Iris pigment epithelial cell (primary cell): ENCODE measurements around the gene STAT6.

ENCODE experiments used
- DNase-seq: peaks from one replicate; pipeline ENCODE4 v3.0.0-alpha.2; 2011; ENCODE audit warnings: low read depth

The STAT6 gene

DNA sequence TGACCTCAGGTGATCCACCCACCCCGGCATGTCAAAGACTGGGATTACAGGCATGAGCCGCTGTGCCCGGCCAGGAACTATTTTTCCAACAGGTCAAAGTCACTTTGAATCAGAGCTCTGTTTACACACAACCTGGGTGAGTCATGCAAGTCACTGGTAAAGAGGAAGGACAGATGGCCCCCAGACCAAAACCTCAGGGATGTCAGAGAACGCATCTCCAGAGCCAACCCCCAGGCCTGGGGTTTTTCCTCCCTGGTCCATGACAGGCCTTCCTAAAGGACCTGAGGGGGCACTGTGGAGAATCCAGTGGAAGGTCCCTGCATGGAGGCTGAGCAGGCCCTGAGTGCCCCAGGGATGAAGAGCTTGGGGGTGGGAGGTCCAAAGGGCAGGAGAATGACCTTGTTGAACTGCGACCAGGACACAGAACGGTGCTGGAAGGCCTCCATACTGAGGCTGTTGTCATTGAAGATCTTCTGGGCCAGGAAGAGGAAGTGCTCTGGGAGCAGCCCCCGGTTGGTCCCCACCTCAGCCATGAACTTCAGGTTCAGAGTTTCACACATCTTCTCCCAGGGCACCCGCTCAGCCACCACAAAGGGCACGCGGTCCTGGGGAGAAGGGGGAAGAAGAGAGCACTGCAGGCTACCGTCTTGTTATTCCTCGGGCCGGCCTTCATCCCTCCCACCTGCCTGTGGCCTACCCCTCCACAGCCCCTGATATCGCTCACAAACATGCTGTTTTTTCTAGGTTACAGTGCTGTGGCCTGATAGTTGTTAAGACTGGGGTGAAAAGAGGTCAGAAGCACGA lies 9.1 kb downstream of the STAT6 start:
- peak; percentile 28 for DNase-seq

DNA sequence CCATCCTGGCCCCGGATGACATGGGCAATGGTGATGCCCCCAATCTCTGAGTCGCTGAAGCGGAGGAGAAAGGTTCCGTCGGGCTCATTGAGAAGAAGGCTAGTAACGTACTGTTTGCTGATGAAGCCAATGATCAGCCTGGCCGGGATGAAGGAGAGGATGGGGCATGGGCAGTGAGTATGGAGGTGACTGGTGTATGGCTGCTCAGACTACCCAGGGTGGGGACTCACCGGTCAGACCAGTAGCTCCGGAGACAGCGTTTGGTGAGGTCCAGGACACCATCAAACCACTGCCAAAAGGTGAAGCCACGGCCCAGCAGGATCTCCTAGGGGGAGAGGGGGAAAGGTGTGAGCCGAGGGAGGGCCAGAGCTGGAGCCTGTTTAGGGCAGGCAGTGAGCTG lies 11.4 kb downstream of the STAT6 start:
- no peak for DNase-seq

DNA sequence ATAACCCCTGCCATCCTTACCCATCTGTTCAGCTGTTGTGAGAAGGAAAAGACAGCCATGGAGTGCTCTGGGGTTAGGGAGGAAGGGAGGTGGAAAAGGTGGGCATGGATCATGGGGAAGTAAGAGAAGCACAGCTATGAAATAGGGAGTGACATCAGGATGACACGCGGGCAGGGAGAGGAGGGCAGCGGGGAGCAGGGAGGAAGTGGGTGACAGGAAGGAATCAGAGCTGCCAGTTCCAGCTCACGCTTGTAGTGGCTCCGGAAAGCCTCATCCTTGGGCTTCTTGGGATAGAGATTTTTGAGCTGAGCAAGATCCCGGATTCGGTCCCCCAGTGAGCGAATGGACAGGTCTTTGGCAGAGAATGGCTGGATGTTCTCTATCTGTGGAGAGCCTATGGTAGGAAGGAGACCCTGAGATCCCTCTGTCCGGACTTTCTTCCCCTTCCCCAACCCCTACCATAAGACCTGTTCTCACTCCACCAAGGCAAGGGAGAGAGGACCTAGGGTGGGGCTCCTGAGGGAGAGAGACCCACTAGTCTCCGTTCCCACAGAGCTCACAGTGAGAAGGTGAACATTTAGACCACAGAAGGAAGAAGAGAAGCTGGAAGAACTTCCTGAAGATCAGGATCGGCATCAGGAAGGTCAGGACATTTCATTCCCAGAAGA lies 12.0 kb downstream of the STAT6 start:
- no peak for DNase-seq

DNA sequence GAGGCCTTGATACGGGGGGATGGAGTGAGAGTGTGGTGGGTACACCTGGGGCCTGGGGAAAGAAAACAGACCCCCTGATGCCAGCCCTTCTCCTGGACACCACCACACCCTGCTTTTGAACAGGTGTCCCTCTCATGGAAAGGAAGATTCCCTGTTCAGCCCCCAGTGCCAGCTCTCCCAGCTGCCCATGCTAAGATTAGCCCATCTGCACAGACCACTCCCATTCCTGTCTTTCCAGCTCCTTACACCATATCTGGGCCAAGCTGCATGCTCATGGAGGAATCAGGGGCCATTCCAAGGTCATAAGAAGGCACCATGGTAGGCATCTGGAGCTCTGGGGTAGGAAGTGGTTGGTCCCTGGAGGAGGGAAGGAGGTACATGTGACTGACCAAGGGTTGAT lies 12.6 kb downstream of the STAT6 start:
- no peak for DNase-seq

DNA sequence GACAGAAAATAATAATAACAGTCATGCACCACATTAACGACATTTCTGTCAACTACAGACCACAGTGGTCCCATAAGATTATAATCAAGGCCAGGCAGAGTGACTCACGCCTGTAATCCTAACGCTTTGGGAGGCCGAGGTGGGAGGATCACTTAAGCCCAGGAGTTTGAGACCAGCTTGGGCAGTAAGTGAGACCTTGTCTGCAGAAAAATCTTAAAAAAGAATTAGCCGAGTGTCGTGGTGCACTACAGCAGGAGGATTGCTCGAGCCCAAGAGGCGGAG lies 13.7 kb downstream of the STAT6 start:
- no peak for DNase-seq

DNA sequence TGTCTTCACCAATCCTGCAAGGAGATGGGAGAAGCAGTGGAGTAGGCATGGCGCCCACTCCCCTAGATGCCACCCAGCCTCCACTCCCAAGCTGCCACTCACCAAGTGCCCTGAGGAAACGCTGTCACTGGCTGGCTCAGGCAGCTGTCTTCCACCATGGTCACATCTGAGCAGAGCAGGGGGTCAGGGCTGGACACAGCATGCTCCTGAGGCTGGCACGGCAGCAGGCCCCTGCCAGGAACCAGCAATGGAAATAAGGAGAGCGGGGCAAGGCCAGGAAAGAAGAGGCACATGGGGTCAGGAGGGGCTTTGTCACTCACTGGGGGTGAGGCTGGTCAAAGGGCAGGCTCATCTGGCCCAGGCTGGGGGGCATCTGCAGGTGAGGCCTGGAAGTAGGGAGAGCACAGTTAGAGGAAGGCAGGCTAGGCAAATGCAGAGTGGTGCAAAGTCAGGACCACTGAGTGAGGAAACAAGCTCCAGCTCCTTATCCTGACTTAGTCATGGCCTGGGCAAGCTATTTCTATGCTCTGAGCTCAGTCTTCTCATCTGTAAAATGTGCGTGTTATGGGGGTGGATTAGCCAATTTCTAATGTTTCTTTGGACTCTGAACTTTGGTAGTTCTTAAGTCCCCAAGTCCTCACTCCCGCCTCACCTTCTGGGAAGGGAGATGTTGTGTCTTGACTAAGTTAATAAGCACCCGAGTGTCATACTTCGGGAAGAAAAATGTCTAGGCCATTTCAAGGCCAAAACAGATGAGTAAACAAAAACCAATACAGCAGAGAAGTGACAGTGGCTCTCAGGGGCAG lies 14.2 kb downstream of the STAT6 start:
- DNase-seq = no peak

DNA sequence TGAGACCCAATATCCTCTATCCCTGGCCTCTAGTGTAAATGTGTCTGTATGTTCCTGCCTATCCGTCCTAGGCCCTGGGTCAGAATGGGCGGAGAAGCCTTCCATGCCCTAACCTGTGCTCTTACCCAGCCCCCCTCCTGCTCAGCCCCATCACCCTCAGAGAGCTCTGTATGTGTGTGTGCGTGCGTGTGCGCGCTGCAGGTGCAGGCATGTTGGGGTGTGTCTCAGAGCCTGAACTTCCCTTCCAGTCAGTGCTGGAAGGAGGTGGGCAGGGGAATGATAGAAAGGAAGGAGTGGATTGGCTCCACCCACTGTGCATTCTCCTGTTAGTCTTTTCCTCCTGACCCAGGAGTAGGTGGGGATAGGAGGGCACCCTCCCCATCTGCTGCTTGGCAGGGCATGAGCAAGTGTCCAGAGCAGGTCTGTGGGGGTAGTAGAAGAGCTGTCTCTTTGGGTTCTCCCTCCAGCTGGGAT lies 15.0 kb downstream of the STAT6 start:
- DNase-seq = peak; percentile 16

DNA sequence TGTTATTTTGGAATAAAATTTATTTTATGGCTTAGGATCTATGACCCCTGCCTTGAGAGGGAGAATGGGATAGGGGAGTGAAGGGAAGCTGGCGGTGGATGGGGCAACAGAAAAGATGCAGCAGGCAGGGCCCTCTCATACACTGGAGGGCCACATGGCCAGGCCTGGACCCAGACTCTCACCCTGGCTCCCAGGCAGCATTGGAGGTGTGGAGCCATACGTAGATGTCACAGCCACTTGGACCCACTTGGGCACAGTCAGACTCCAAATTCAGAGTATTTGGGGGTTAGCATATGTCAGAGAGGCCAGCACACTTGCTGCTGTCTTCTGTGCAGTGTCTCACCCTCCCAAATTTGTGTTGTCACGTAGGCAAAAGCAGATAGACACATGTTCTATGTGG lies 15.7 kb downstream of the STAT6 start:
- DNase-seq = no peak

DNA sequence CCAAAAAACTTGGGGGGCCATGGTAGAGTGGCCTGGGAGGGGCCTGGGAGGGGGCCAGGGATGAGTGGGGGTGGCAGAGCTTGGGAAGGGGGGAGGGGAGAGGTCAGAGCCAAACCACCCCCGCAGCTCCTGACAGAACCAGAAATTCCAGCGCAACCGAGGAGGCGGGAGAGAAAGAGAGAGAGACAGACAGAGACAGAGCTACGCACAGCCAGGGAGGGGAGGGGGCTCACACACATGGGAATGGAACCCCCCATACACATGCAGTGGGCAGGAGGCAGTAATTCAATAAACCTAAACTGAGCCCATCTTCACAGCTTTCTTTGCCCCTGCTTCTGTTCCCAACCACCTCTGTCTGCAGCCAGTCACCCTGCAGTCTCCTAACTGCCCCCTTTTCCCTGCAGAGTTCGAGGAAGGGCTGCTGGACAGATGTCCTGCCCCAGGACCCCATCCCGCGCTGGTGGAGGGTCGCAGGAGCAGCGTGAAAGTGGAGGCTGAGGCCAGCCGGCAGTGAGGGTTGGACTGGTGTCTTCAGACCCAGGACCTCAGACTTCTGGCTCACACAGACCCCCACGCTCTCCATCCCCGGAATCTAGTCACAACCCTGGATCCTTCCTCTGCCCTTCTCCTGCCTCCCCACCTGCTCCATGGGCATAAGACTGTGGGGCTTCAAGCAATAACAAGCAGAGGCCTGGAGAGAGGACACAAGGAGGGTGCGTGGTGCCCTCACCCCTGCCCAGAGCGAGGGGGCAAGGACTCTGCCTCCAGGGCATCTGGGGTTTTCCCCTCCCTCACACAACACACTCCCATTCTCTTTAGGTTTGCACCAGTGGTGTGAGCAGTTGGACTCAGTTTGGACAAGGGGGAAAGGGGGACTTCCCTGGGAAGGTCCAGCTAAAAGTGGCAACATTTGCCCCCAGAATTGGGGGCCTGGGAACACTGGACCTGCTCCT lies 16.7 kb downstream of the STAT6 start:
- no peak for DNase-seq

DNA sequence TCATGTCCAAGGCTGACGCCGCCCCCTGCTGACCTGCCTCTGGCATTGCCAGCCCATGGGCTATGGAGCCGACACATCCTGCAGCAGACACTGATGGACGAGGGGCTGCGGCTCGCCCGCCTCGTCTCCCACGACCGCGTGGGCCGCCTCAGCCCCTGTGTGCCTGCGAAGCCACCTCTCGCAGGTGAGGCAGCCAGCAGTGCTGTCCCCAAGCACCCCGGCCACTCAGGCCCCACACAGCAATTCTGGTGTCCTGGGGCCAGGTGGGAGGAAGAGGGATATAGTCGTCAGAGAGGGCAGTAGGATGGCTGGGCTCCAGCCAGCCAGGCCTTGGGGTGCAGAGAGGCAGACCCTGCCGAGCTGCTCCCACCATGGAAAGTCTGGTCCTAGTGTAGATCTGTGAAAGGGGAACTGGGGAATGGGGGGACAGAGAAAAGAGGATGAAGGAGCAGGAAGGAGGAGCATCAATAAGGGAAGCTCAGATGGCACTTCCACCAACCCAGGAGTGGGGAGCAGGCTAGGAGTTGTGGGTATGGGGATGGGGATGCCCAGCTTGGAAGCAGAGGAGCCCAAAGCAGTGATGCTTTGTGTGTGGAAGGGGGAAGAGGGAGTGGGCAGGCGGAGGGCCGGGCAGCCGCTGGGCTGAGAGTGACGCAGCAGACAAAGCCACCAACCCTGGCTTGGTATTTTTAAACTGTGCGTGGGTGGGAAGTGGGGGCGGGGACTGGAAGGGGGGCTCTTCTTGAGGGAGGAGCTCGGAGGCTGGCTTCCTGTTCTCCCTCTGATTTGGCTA lies 17.6 kb downstream of the STAT6 start:
- peak; percentile 87 for DNase-seq

DNA sequence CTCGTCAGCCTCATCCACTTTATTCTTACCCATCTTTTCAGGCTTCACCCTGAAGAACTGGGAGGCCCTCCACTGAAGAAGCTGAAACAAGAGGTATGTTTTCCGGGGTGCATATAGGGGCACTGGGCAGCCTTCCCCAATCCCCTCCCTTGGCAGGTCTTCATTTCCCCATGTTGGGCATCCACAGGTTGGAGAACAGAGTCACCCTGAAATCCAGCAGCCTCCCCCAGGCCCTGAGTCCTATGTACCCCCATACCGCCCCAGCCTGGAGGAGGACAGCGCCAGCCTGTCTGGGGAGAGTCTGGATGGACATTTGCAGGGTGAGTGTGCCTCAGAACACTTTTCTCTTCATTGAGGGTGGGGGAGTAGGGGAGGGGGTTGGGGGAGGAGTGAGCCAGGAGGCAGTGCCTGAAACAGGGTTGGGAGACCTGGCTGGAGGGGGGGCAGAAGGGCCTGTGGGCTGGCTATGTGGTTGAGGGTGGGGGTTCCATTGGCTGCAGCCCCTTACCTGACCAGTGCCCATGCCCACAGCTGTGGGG lies 18.2 kb downstream of the STAT6 start:
- no peak for DNase-seq

DNA sequence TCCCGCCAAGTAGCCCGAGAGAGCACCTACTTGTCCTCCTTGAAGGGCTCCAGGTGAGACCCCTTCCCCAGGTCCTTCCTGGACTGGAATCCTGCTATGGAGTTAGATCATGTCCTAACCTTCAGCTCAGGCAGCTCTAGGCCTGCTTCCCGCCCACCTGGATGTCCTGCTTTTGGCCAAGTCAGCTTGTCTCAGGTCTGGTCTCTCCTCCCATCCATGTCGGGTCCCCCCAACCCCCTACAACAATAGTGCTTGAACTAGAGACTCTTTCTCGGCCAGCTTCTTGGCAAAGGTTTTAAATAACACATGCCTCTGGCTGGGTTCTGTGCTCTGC lies 18.7 kb downstream of the STAT6 start:
- DNase-seq = no peak

DNA sequence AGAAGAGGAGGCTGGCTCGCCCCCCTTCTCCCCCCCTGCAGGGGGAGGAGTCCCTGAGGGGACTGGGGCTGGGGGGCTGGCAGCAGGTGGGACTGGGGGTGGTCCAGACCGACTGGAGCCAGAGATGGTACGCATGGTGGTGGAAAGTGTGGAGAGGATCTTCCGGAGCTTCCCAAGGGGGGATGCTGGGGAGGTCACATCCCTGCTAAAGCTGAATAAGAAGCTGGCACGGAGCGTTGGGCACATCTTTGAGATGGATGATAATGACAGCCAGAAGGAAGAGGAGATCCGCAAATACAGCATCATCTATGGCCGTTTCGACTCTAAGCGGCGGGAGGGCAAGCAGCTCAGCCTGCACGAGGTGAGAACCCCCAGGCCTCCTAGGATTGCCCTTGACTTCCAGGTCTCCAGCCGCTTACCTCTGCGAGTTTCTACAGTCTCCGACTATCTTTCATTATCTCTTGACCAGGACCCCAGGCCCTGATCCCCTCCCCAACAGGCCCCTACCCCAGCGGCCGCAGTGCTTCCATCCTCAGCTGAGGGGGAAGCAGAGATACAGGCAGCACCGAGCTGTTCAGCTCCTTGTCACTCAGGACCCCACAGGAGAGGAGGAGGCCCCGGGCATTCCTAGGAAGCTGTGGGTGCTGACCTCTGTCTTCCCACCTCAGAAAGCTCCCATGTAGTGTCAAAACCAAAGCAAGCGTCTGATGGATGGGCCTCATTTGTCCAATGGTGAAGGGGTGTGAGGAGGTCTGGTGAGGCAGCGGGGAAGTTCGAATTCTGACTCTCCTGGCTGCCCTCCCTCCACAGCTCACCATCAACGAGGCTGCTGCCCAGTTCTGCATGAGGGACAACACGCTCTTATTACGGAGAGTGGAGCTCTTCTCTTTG lies 19.3 kb downstream of the STAT6 start:
- DNase-seq = no peak

DNA sequence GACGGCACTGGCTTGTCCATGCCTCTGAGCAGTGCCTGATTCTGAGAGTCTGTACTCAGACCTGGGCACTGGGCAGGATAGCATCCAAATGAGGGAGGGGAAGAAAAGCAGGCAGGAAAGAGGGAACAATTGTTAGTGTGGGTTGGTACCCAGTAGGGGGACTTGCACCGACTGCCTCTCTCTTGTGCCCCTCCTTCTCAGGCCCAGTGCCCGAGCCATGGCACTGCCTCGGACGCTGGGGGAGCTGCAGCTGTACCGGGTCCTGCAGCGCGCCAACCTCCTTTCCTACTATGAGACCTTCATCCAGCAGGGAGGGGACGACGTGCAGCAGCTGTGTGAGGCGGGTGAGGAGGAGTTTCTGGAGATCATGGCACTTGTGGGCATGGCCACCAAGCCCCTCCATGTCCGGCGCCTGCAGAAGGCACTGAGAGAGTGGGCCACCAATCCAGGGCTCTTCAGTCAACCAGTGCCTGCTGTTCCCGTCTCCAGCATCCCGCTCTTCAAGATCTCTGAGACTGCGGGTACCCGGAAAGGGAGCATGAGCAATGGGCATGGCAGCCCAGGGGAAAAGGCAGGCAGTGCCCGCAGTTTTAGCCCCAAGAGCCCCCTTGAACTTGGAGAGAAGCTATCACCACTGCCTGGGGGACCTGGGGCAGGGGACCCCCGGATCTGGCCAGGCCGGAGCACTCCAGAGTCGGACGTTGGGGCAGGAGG lies 20.1 kb downstream of the STAT6 start:
- DNase-seq = no peak

DNA sequence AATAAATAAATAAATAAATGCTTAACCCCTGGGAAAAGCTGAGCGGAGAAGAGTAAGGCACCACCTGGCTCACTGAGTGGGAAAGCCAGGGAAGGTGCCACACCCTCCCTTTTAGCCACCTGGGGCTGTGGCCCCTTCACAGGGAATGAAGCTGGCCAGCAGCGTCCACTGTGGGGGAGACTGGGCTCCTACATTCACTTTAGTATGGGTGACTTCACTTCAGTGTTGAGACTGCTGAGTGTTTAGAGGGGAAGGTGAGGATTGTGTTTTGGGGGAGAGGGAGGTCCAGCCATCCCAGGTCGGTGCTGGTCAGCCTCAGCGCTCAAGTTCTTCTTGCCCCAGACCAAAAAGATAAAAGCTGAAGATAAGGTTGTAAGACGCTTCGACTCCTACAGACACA lies 20.7 kb downstream of the STAT6 start:
- DNase-seq = no peak

DNA sequence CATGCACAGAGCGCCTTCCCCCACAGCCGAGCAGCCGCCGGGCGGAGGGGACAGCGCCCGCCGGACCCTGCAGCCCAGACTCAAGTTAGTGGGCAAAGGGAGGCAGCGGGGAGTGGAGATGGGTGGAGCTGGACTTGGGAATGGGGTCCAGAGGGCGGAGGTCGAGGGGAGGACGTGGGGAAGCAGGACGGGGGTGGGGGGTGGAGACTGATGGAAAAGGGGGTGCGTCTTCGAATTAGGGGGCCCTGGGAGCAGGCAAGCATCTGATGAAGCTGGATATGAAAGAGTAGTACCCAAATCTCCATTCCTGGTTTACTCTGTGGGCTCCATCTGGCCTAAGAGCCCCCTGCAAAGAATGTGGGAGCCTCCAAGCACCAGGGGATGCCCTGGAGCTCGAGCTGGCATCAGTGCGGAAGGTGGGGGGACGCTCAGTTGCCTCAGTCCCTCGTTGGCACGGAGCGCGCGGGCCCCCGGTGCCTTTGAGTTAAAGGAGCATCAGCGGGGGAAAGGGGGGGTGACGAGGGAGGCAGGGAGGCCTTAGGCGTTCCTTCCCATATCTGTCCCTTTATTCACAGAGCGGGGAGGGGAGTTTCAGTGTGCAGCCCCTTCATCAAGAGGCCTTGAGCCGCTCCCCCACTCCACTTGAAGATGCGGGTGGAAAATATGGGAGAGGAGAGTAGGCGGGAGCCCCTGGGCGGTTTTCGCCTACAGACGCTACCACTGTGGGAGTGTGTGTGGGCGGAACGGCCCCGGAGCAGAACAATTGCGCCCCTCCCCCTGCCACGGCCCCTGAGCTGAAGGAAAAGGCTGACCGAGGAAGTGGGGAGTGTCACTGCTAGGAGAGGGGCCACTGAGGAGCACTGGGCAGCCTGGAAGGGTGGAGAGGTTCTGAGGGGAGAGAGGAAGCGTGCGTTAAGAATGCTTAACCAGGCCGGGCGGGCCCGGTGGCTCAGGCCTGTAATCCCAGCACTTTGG lies 21.6 kb downstream of the STAT6 start:
- DNase-seq = peak; percentile 57

DNA sequence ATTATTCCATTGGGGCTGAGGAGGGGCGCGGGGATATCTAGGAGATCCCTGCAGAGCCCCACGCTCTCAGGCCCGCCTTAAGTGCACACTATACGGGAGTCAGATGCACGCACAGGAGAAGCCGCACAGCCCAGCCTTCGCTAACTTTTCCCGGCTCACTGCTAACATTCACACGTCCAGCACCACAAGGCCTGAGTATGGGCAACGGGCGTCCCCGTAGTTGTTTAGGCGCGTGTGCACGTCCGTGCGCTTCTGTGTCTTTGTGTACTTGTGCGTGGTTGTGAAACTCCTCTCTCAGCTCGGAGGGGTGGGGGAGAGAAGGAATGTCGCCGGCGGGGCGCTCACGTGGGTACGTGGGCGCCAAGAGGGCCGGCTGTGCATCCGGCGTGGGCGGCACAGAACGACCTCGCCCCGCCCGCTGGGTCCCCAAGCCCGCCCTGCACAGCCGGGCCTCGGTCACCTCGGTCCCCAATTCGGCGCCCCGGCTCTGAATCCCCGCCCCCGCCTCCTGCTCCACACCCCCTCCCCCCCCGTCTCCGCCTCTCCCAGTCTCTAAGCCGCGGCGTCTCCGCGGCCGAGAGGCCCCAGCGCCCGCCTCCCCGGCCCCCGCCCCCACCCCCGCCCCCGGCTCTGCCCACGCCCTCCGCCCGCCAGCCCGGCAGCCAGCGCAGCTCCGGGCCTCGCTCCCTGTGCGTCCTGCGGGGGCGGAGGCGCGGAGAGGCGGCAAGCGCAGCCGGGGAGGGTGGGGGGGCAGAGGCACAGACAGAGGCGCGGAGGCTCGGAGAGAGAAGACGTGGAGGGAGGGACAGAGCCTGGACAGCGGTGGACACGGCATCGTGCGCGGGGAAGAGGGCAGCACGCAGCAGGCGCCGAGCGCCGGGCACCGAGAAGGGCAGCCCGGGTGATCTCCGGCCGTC lies 22.6 kb downstream of the STAT6 start, which contains the start of gene NAB2:
NAB2 (plus strand) TSS at position 761 of the 917 bp plus-strand sequence. CDS start 158 bp downstream, outside the sequence.
- DNase-seq = peak; percentile 98
